Transverse colon (tissue), 4 donors: Measurements from ENCODE around the gene ADGRB2.

ENCODE experiments used
- EP300 ChIP-seq: sonication (generic); formaldehyde crosslinking; IDR thresholded peaks from one replicate; pipeline ENCODE4 v1.6.1; 2017; ENCODE audit warnings: antibody characterized with exemption, low read depth
- POLR2A ChIP-seq: fragments of 450-650 bp; IDR thresholded peaks from one replicate; pipeline ENCODE4 v1.6.1; 2016; ENCODE audit warnings: antibody characterized with exemption, mild to moderate bottlenecking, moderate library complexity
- POLR2AphosphoS5 ChIP-seq, 3 donors: sonication (generic); formaldehyde crosslinking; IDR thresholded peaks; one replicate each; pipeline ENCODE4 v1.6.1; 2016; ENCODE audit warnings: antibody characterized with exemption in 3 of 3
- TF ChIP-seq, protein P1 (sequence below), 5 experiments: fragments of 200-600 bp in 3 of 5; fragments of 450-650 bp in 2 of 5; sonication (generic) in 3 of 5; IDR thresholded peaks; 1 replicate in 2 of 5; 2 replicates in 3 of 5; pipeline ENCODE4 v1.5.1; 2016 to 2017; ENCODE audit warnings: antibody characterized with exemption in 5 of 5, inconsistent platforms in 3 of 5, mild to moderate bottlenecking in 2 of 5, moderate library complexity in 1 of 5

DNA sequence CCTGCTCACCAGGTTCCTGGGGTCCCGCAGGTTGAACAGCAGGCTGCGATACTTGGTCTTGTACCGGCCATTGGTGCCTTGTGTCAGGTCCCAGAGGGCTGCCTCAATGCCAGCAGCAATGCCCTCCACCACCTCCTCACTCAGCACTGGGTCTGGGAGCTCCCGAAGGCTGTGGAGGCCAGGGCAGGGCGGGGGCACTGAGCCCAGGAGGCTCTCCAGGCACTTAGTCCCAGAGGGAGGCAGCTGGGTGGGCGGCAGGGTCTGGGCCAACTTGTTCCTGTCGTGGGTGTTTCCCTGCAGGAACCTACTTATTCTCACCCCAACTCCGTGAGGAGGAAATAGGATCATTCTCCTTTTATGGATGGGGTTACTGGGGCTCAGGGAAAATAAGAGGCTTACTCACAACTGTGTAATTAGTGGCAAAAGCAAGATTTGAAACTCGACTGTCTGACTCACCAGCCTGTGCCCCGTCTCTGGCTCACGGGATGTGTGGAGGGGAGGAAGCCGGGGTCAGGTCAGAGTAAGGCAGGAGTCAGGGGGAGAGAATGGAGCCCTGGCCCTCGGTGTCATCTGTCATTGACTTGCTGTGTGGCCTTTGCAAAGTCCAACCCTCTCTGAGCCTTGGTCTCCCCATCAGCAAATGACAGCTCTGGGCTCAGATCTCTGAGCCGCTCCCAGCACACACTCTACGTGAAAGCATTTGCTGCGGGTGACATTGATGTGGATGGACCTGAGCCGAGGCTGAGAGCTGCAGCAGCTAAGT is 34.5 kb upstream of the ADGRB2 start:
- TF ChIP-seq POLR2AphosphoS5 (IDR thresholded peaks at IDR 0.05) (no peak), EP300 (no peak), POLR2A (no peak)
- TF ChIP-seq, protein P1, sequence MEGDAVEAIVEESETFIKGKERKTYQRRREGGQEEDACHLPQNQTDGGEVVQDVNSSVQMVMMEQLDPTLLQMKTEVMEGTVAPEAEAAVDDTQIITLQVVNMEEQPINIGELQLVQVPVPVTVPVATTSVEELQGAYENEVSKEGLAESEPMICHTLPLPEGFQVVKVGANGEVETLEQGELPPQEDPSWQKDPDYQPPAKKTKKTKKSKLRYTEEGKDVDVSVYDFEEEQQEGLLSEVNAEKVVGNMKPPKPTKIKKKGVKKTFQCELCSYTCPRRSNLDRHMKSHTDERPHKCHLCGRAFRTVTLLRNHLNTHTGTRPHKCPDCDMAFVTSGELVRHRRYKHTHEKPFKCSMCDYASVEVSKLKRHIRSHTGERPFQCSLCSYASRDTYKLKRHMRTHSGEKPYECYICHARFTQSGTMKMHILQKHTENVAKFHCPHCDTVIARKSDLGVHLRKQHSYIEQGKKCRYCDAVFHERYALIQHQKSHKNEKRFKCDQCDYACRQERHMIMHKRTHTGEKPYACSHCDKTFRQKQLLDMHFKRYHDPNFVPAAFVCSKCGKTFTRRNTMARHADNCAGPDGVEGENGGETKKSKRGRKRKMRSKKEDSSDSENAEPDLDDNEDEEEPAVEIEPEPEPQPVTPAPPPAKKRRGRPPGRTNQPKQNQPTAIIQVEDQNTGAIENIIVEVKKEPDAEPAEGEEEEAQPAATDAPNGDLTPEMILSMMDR (IDR thresholded peaks at IDR 0.05) = no peak
